Activated CD4-positive, alpha-beta T cell treated with anti-CD3 and anti-CD28 coated beads for 4 hours (primary cell): ENCODE measurements around the gene COL9A3.
A peak's percentile ranks its signal among the peaks of the same experiment; 100 is the strongest.

ENCODE experiments used
- DNase-seq, 2 donors: peaks; one replicate each; pipeline ENCODE4 v3.0.0-alpha.2; 2020

COL9A3 gene

DNA sequence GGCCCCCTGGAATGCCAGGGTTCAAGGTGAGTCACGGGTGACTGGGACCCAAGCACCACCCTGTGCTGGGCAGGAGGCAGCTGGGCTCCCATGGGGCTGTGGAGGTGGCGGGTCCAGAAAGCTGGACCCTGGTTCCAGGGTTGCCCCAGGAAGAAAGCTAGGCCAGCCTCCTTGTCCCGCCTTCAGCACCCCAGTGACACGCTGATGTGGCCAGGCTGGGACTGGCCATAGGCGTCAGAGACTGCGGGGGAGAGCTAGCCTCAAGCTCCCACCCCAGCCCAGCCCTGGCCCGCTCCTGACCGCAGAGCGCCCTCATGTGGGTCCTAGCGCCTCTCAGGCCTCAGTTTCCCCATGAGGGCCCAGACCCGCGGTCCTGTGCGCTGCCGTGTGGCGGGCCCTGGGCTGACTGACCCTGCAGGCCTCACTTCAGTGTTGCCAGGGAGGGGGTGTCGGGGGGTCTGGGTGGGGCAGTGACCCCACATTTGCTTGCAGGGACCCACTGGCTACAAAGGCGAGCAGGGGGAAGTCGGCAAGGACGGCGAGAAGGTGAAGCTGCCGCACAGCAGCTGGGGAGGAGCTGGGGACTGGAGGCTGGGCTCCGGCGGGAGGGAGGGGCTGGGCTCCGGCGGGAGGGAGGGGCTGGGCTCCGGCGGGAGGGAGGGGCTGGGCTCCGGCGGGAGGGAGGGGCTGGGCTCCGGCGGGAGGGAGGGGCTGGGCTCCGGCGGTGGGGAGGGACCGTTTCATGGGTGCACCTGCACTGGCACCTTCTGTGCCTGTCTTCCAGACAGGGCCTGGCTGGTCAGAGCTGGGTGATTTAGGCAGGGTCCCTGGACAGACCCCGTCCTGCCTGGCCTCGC lies 7.9 kb downstream of the COL9A3 start:
- DNase-seq, result peak in 1 of 2 donors; percentile 55

- no peak for DNase-seq
These were observed 8.6 kb downstream of the COL9A3 start for GRCh38 chr20:62825333-62825985.

- DNase-seq, result no peak
These were observed 9.3 kb downstream of the COL9A3 start for GRCh38 chr20:62825986-62826645.

DNA sequence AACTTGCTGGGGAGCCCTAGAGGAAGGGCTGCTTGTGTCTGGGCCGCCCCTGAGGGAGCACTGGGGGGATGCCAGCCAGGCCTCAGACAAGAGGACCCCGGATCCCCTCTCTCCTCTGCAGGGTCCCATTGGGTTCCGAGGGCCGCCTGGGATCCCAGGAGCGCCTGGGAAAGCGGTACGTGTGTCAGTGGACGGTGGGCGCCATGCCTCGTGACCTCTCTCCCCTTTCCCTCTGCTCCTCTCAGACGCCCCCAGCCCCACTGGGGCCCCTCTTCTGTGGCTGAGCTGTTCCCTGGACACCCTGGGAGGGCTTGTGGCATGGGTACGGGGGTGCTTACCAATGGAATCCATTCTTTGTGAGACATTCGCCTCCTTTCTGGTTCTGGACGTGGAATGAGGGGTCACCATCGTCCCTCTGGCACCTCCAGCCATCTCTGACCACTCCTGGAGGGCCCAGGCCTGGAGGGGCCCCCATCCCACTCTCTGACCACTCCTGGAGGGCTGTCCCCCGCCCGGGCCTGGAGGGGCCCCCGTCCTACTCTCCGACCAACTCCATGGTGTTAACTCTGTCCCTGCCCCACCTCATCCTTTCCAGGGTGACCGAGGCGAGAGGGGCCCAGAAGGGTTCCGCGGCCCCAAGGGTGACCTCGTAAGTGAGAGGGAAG lies 9.9 kb downstream of the COL9A3 start:
- DNase-seq, result no peak

DNA sequence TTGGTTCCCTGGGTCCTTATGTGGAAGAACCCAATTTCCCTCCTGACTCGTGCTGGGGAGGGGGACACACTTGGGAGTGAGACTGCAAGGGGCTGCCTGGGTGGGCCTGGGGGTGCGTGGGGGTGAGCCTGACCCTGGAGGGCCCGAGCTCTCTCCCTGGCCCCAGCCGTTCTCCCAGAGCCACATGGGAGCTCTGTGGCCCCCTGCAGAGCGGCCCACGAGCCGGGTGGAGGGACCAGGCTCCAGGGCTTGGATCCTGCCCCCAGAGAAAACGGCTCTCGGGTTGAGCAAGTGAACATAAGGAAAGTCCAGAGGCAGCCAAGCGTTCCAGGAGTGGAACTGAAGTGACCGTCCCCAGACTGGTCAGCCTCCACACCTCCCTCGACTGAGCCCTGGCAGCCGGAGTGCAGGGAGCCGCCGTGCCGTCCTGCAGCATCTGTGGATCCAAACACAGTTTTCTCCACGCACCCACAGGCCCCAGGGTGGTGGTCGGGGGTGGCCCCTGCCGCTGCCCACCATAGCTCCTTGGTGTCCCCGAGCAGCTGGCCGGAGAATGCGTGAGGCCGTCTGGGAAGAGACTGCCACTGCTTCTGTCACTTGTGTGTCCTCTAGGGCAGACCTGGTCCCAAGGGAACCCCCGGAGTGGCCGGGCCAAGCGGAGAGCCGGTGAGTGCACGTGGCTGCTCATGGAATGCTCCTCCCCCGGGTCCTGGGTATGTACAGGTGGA lies 10.6 kb downstream of the COL9A3 start:
- no peak for DNase-seq

DNA sequence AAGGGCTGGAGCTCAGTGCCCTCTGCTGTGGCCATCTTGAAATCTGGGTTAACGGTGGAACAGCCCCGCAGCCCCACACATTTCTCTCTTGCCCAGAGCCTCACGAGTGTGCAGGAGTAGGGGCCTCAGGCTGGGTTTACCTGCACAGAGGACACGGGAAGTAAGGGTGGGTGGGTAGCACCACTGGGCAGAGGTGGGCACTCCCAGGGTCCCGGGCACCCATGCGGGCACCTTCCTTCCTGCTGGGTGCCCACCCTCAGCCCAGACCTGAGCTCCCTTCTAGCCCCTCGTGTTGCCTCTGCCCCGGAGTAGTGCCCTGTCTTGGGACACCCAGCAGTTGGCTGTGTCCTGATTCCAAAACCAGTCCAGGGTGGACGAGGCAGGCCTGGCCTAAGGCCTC lies 11.2 kb downstream of the COL9A3 start:
- no peak for DNase-seq

- DNase-seq, result no peak
These were observed 11.8 kb downstream of the COL9A3 start for GRCh38 chr20:62828511-62829230.

DNA sequence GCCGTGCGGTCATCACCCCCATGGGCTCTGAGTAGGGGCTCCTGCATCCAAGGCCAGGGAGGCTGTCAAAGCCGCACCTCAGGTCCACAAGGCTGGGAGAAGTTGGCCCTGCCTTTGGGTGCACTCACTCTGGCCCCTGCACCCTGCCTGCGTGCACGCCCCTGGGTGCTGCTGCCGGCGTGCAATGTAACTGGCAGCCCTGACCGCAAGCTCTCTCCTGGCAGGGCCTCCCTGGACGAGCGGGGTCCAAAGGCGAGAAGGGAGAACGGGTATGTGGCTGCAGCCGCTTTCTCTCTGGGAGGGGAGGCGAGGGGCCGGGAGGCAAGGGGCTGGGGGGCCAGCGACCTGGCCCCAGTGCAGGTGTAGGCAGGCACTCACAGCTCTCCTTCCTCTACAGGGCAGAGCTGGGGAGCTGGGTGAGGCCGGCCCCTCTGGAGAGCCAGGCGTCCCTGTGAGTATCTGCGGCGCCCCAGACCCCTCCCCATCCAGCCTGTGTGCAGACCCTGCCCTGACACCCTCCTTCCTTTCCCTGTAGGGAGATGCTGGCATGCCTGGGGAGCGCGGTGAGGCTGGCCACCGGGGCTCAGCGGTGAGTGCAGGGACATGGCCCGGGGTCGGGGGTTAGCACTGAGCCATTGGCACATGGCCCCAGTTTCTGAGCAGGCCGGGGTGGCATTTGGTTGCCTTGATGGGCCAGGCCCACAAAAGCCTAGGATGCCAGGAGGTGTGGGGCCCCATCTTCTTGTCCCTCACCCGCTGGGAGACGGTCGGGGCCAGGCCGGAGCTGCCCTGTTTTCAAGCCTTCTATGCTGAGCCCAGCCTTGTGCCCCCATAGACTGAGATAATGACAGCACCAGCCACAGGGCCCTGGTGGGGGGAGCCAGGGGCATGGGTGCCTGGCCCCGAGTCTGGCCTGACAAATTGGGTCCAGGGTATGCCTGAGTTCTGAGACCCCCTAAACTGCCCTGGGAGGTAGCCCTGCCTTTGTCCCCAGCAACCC lies 12.7 kb downstream of the COL9A3 start:
- DNase-seq, result no peak

- DNase-seq, result no peak
These were observed 13.4 kb downstream of the COL9A3 start for GRCh38 chr20:62830251-62830650.

GRCh38 chr20:62830821-62831220 lies 14.0 kb downstream of the COL9A3 start:
- no peak for DNase-seq

- no peak for DNase-seq
These were observed 14.5 kb downstream of the COL9A3 start for GRCh38 chr20:62831361-62831788.

GRCh38 chr20:62831854-62832211 lies 15.0 kb downstream of the COL9A3 start:
- DNase-seq, result no peak

GRCh38 chr20:62832212-62832922 lies 15.5 kb downstream of the COL9A3 start:
- DNase-seq, result no peak

DNA sequence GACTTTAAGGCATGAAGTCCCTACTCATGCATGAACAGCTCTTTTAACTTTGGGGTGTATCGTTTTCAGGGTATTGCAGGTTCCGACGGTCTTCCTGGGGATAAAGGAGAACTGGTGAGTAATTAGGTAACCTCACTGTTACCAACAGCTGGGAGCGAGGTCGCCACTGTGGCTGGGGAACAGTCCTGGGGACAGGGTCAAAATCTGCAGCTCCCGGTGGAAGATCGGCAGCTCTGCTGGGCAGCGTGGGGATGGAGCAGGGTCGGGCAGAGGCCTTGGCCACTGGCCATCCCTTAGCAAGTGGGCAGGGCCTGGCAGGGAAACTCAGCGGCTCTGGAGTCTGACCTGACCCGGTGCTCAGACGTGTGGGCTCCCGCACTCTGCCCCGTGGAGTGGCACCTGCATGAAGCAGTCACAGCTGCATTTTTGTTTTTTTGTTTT lies 16.1 kb downstream of the COL9A3 start:
- DNase-seq, result no peak

DNA sequence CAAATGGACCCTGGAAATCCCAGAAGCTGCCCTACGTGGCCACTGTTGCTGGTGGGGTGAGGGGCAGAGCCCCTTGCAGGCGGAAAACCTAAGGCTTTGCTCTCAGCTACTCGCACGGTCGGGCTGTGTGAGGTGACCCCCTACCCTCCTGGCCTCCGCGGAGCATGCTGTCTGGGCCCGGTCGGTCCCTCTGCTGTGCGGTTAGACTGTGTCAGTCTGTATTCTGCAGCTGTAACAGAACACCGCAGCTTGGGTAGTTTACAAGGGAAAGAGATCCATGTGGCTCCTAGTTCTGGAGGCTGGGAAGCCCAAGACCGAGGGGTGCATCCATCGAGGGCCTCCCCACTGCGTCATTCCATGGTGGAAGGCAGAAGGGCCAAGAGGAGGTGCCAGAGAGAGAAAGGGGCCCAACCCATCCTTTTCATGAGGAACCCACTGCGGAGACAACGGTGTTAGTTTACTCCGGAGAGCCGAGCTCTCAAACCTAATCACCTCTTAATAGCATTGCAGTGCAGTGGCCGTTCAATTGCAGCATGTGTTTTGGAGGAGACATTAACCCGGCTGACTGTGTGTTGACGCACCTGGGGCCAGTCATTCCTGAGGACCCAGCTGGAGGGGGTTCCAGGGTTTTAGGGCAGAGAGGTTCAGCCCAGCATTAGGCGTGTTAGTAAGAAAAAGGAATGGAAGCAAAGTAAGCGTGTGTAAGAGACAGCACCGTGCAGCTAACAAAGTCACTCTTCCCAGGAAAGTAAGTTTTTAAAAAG lies 18.3 kb downstream of the COL9A3 start:
- DNase-seq, result no peak

- no peak for DNase-seq
These were observed 19.3 kb downstream of the COL9A3 start for GRCh38 chr20:62835931-62836861.

- no peak for DNase-seq
These were observed 20.2 kb downstream of the COL9A3 start for GRCh38 chr20:62836967-62837490.

DNA sequence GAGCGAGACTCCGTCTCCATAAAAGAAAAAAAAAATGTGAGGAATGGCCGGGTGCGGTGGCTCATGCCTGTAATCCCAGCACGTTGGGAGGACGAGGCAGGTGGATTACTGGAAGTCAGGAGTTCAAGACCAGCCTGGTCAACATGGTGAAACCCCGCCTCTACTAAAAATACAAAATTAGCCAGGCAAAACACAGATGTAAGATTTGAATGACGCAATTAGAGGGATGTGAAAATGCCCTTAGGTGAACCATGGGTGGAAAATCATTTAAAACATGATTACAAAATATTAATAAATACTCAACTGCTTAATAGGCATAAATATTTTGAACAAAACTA lies 20.9 kb downstream of the COL9A3 start:
- no peak for DNase-seq
